Activated effector memory CD4-positive, alpha-beta T cell treated with Interleukin-2 at 50 U/mL for 16 hours (primary cell): Measurements from ENCODE around the gene SRD5A1.

Source experiments
- DNase-seq: peaks from one replicate; pipeline ENCODE4 v3.0.0-alpha.2; 2020

SRD5A1 gene, protein sequence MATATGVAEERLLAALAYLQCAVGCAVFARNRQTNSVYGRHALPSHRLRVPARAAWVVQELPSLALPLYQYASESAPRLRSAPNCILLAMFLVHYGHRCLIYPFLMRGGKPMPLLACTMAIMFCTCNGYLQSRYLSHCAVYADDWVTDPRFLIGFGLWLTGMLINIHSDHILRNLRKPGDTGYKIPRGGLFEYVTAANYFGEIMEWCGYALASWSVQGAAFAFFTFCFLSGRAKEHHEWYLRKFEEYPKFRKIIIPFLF

DNA sequence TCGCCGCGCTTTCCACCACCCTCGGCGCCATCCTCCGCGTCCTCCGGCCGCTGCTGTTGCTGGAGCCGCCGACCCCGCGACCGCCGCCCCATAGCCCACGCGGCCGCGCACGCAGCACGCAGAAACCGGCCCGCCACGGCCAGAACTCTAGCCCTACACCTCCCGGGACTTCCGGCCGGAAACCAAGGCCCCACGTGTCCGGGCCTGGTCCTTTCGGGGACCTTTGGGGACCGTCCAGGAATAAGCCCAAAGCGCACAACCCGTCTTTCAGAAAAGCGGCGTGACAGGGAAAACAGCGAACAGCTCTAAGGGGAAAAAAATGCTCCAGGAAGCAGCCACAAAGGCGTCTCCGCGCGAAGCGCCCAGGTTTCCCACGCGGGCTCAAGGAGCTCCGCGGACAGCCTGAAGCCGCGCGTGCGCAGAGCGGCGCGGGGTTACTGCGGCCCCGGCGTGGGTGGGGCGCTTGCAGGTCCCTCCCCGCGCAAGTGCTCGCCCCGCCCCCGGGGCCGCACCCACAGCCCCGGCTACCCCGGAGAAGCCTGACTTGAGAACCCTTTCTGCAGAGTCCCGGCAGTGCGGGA is at the start of gene SRD5A1, which contains the start of gene NSUN2:
SRD5A1 (plus strand) TSS at position 553 of the 581 bp plus-strand sequence. CDS start 137 bp downstream, outside the sequence.
NSUN2 (minus strand) TSS at position 157 of the 581 bp plus-strand sequence; CDS start at position 92, 65 bp downstream.
- peak; percentile 84 for DNase-seq

DNA sequence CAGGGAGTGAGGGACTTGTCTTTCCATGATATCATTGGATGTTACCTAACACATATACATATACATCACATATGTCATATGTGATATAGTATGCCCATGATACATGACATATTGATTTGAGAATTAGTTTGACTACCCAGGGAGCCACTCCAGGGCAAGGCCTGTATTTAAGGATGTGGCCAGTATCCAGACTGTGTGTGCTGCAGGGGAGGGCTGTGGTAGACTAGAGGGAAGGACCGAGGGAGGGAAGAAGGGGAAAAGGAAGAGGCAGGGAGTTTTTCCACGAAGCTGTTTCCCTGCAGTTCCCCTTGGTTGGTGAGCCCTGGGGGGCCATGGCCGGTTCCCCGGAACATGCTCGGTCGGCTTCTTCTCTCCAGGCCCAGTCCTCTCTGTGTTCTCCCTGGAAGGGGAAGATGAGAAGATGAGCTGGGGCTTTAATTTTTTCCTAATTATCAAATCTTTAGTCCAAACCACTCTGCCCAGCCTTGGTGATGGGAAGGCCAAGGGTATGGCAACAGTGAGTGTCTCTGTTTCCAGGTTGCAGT is 49.1 kb upstream of the SRD5A1 start:
- no peak for DNase-seq

DNA sequence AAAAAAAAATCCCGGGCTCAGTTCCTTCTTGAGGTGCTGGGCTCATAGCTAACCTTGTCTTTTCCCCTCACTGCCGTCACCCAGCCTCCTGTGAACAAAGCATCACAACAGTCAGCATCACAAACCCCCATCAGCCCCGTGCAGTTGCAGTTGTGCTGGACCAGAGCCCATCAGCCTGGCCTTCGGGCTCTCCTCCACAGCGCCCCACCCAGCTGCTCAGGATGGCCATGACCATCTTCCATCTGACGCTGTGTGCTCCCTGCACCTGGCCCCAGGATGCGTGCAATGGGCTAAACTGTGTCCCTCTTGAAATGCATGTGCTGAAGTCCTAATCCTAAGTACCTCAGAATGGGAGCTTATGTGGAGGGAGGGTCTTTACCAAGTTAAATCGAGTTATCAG is 48.5 kb upstream of the SRD5A1 start:
- DNase-seq, result no peak

DNA sequence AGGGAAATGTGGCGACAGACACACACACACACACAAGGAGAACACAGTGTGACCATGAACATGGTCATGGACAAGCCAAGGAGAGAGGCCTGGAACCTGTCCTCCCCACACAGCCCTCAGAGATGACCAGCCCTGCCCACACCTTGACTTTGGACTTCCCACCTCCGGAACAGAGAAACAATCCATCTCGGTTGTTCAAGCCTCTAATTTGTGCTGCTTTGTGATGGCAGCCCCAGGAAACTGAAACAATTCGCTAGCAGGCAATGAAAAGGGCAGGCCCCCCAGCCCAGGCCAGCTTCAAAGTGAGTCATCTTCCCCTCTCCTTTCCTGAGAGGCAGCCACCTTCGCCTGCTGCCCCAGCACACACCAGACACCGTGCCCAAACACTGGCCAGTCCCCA is 48.1 kb upstream of the SRD5A1 start:
- no peak for DNase-seq

DNA sequence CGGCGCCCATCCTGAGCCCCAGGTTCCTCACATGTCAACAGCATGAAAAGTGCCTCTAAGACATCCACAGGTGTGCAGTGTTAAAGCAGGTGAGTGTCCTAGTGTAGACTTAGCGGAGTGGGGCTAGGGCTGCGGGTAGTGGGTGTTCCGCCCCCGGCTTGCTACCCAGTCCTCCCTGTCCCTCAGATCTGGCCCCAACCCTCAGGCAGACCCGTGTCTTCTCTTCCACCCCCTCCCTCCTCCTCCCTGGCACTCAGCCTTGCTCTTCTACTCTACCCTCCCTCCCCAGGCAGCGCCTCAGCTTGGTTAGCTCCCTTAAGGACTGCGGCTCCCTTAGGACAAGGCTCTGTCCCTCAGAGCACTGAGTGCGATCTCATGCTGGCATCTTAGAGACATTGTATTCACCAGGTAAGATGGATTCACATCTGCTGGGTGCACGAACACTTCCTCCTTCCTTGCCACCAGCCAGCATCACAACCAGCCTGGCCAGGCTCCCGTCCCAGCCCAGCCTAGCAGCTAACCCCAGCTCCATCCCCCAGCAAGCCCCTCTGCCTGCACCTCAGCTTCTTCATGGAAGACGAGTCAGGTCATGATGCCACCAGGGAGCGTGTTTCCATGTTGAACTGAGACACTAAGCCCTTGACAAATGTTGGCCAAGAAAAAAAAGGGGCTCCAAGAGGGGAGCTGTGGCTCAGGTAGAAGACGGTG is 47.1 kb upstream of the SRD5A1 start:
- DNase-seq, result no peak

DNA sequence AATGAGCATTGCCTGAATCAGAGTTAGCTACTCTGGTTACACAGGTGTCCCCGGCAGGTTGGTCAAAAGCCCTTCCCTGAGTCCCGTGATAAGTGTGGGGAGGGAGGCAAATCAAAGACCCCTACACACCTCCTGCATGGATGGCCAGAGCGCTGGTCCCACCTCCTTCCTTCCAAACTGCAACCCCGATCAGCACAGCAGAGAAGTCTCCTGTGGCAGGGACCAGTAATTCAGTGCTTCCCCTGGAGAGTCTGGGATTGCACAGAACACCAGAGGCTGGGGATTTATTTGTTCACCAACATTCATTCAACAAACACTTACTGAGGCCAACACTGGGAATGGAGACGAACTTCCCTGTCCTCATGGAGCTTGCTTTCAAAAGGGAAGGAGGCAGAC is 46.6 kb upstream of the SRD5A1 start:
- DNase-seq, result no peak

DNA sequence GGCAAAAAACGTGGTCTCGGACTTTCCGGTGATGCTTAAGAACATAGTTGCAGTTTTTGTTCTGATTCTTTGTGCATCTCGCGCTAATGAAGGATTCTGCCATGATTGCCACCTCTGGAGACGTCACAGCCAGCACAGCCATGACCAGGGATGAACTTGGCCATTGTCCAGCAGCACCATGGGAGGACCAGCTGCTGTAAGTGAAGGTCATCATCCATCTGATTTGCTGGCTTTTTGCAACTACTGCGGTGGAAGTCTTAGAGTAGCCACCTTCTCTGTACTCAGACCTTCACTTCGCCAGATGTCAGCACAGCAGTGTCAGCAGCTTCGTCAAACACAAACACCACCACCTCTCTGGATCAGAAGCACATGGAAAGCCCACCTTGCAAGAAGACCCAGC is 46.1 kb upstream of the SRD5A1 start:
- no peak for DNase-seq

DNA sequence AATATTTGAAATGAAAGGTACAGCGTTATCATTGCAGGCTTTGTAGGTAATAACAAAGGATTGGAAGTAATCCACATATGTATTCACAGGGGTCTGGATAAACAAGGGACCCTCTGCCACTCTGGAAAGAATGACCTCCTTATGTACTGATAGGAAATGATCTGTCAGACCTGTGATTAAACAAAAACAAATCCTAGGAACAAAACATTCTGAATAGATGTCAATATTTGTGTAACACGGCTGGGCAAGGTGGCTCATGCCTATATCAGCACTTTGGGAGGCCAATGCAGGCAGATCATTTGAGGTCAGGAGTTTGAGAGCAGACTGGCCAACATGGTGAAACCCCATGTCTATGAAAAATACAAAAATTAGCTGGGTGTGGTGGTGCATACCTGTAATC is 42.7 kb upstream of the SRD5A1 start:
- no peak for DNase-seq

DNA sequence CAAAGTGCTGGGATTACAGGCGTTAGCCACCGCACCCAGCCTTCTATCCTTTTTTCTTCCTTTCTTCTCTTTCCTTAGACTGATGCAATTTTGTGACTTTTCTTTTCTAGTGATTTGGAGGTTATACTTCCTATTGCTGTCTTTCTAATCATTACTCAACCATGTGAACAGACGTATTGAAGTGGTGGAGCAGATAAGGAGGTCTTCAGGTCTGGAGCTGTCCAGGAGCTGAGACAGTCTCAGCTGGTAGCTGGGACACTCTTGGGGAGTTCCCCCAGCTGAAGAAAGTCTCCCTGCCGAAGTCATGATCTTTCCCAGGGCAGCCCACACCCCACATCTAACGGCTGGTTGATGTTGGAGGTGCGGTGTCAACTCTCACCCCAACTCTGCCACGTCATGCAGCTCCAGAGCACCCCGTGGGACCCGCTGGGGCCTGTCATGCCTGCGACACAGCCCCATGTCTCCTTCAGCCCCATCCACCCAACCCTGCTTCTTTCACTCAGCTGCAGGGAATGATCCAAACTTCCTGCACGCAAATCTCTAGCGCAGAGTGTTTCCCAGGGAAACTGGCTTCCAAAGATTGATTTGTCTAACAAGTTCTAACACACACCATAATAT is 41.5 kb upstream of the SRD5A1 start:
- DNase-seq, result no peak

DNA sequence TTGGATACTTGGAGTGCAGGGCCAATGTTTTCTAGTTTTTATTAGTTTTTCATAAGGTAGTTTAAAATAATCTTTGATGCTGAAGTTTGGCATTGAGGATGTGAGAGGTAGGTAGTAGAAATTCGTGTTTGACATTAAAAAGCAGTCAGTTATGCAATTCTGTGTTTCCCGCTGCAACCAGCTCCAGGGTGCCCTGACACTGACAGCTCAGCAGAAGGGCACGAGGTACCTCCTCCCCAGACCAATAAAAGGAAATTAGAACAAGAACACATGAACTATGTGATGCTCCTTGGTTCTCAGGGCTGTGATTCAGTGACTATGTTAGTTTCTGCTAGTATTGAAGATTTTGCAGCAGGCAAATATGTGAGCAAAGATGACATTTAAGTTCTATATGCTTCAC is 40.6 kb upstream of the SRD5A1 start:
- no peak for DNase-seq

DNA sequence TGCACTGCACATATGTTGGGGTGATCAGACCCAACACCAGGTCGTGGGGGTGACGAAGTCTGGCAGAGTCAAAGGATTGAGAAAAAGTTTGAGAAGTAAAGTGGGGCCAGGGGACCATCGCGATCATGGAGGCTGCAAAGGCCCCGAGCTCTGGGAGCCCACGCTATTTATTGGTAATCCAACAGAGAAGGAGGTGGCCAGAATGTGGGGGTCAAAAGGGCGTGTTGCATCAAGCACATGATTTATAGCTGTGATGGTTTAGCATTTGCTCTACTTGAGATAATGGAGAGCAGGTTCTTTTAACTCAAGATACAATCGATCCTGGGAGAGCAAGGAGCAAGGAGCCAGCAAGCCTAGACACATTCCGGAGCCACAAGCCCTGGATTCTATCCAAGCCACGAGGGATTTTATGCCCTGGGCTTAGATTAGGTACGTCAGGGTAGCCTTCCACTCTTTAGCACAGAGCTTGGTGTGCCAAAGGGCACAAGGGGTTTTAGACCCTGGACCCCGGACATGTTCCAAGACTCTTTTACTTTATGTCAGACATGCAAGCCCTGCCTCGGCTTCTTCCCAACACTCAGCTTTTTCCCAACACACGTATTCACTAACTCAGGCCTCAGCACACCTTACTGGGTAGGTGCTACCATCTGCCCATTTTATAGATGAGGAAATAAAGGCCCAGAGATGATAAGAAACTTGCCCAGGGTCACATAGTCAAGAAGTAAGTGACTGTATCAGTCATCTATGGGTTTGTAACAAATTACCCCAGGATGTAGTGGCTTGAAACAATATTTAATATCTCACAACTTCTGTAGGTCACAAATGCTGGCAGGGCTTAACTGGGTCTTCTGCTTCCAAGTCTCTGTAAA is 39.9 kb upstream of the SRD5A1 start:
- no peak for DNase-seq

DNA sequence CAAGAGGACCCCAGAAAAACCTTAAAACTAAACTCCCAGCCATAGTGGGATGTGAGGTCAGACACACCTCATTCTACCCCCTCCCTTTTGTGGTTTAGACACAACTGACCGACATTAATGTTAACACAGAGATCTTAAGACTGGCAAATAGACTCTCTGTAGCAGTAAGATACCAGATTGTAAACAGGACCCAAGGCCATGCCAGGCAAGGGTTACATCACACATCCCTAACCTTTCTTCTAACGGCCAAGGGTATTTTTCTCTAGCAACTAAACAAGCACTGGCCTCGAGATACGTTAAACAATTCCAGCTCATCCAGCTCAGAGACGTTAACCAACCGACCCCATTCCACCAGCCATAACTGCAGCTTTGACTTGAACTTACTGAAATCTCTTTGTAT is 39.2 kb upstream of the SRD5A1 start:
- DNase-seq, result no peak

DNA sequence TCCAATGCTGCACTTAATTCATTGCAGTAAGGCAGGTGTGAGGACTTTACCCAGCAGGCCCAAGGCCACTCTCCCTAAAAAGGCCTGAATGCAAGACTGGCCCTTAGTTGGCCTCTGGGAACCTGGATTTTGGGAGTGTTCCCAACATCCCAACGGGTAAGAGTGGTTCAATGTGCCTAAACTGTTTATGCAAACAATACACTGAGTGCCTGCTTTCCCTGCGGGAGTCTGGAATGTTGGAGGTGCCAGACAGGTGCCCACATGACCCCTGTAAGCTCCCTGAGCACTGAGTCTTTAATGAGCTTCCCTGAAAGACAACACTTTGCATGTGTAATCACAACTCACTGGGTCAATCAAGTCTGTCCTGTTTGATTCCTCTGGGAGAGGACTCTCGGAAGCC is 37.8 kb upstream of the SRD5A1 start:
- DNase-seq, result no peak

DNA sequence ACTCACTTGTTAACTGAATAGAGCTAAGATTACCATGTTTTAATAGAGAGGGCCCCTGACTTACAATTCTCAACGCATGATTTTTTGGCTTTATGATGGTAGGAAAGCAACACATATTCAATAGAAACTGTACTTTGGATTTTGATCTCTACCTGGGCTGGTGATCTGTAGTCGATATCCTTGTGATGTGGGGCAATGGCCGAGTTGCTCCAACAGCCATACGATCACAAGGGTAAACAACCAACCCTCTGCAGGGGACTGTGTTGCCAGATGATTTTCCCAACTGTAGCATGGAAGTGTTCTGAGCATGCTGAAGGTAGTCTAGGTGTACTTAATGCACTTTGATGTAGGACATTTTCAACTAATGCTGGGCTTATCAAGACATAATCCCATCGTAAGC is 36.9 kb upstream of the SRD5A1 start:
- no peak for DNase-seq

DNA sequence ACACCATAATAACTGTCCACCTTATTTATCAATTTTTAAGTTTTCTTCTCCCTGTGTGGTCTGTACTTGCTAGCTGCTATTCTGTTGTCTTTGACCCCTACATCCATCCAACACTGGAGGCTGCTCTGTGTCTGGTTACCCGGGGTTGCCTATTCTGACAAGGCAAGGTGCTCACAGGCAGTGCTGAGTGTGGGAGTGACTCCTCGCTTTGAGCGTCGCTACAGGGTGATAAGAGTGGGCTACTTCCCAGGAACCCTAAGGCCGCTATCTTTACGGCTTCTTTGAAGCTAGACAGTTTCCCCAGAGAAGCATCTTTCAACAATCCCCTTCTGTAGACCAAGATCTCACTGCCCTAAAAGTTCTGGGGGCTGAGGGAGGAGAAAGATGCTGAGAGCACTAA is 35.7 kb upstream of the SRD5A1 start:
- DNase-seq, result no peak

DNA sequence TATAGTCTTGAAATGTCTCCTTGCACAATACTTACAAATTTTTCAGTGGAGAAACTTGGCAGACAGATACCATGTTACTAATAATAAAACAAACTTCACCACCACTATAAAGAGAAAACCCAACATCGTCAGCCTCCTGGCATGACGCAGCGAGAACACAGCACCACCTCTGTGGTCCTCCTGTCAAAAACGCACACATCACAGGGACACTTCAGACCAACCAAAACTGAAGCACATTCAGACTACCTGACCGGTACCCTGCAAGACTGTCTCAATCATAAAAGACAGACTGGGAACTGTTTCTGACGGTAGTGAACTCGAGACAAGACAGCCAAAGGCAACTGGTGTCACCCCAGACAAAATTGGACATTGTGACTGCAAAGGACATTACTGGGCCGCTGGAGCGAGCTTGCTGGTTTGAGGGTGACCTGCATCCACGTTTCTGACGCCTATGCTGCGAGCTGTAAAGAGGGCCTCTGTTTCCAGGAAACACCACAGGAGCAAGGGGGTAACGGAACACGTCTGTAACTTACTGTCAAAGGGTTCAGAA is 34.8 kb upstream of the SRD5A1 start:
- DNase-seq, result no peak

DNA sequence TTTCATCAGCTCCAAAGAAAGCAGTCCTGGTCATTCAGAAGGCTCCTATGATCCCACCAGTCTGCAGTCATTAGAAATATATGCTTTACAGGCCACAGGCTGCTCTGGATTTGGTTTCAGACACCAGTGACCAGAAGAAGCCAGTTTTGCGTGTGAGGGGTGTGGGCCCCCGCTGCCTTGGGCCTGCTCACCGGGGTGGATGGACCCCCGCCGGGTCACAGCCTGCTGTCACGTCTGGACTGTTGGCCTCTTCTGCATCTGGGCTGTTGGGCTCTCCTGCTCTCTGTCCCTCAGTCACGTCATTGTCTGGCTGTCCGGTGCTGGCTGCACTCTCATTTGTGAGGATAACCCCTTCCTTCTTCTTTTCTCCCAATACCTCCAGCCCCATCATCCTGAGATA is 33.5 kb upstream of the SRD5A1 start:
- DNase-seq, result no peak

DNA sequence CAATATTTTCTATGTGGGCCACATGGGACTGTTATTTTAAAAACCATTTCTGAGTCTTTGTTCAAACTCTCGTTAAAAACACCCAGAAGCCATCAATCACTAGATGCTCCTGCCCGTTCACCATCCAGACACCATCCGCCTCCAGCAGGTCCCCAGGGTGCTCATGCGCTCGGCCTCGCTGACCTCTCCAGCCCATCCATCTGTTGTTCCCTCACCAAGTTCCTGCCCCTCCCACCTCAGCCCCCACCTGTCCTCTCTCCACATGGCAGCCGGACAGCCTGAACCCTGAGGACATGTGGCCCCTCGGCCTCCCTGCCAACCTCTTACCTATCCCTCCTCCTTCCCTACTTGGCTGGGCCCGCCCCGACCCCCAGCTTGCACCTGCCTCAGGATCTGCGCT is 32.0 kb upstream of the SRD5A1 start:
- no peak for DNase-seq

DNA sequence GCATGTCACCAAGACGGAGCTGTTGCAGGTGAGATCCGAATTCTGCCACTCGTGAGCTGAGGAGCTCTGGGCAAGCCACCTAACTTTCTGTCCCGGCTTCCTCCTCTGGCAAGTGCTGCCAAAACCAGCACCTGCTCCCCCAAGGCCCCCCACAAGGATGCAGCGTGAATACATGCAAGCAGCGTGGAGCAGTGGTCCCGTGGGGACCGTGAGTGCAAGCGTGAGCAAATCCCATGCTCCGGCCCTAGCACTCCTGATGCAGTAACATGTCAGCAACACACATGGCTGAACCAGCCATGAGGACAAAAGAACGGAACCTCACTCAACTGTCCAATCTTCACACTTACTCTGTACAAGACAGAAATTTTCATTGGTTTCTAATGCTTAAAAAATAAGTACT is 31.4 kb upstream of the SRD5A1 start:
- no peak for DNase-seq

DNA sequence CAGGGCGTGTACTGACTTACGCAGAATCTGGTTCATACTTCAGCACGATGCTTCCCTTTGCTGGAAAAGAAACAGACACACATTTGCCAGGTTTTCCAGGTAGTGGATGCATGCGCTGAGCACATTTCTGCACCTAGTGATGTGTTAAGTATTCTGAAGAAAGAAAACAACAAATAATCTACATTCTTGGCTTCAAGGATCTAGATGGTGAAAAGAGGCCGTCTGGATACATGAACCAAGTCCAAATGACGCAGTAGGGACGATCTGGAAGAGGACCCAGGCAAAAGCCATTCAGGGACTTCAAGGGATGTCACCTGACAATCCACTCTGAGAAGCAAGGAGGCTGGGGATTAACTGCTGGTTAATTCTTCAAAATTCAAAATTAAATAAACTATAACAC is 30.8 kb upstream of the SRD5A1 start:
- no peak for DNase-seq

DNA sequence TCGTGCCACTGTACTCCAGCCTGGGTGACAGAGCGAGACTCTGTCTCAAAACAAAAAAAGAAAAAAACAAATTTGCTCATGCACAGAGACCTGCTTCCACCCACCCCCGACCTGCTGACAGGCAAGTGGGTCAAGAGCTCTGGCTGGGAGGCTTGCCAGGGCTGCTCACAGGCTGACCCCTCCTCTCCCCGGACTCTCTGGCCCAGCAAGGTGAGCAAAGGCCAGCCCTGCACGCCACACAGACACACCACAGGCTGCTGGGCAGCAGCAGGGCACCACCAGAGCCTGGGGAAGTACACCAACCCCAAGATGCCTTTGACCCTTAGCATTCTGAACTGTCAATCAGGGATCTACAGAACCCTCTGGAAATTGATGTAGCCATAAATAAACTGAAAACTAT is 29.6 kb upstream of the SRD5A1 start:
- DNase-seq, result no peak

DNA sequence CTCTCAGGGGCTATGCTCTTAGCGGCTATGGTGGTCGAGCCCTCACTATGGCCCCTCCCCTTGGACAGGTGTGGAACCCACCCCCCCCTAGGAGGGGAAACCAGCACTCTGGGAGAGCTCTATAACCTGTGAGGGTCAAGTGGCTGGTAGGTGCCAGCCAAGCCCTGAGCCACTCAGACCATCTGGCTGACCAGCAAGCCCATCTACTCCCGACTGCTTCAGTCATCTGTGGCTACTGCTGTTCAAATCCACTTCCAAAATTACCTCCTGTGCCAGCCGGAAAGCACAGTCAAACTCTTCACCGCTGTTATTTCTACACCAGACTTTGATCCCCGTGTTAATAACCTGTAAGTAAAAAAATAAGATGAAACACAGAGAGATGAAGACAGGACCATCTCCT is 28.9 kb upstream of the SRD5A1 start:
- DNase-seq, result no peak
